Large intestine (tissue), 3 donors: Measurements from ENCODE around the gene ZNF280B. TPM values are rescaled to one million over a fixed set of nuclear protein-coding genes. Genes with fewer than 3 reads are reported as not detected.
"Not testable (repeated sequence)": the region's sequence is repeated elsewhere in the genome, so short reads cannot be mapped to it uniquely, and the experiment has no call there.

Experiments
- DNase-seq, 2 donors: peaks; one replicate each; pipeline versions ENCODE4 v3.0.0 to v3.0.0-alpha.2; 2013
- H3K27ac ChIP-seq: one replicate; pipeline ENCODE4 v1.5.1; 2013; ENCODE audit warnings: low read length
- H3K27me3 ChIP-seq: 2 replicates; pipeline ENCODE4 v1.6.1; 2013; ENCODE audit warnings: low read length; ENCODE audit not compliant: control insufficient read depth, insufficient read depth
- H3K36me3 ChIP-seq: 2 replicates; pipeline ENCODE4 v1.6.1; 2013; ENCODE audit warnings: low read length; ENCODE audit not compliant: control insufficient read depth, insufficient read depth
- H3K4me1 ChIP-seq: one replicate; pipeline ENCODE4 v1.6.1; 2013; ENCODE audit warnings: low read length; ENCODE audit not compliant: control insufficient read depth, insufficient read depth
- H3K4me3 ChIP-seq: one replicate; pipeline ENCODE4 v1.5.1; 2013; ENCODE audit warnings: low read length
- H3K9me3 ChIP-seq: one replicate; pipeline ENCODE4 v1.6.1; 2013; ENCODE audit warnings: mild to moderate bottlenecking, low read depth, low read length, moderate library complexity; ENCODE audit not compliant: control insufficient read depth
- WGBS: methylation state at CpG from one replicate; pipeline ENCODE4 v1.1.5; 2013; ENCODE audit warnings: low lambda C conversion rate; ENCODE audit not compliant: insufficient coverage; 5-methylcytosine and 5-hydroxymethylcytosine counted together
- polyA plus RNA-seq: library from polyadenylated mRNA; unstranded; fragments of 120-200 nt; gene quantifications from one replicate; pipeline ENCODE4 v1.2.1, GENCODE V29; 2013

ZNF280B gene
- polyA plus RNA-seq, 1 donor, result 2.3 TPM

DNA sequence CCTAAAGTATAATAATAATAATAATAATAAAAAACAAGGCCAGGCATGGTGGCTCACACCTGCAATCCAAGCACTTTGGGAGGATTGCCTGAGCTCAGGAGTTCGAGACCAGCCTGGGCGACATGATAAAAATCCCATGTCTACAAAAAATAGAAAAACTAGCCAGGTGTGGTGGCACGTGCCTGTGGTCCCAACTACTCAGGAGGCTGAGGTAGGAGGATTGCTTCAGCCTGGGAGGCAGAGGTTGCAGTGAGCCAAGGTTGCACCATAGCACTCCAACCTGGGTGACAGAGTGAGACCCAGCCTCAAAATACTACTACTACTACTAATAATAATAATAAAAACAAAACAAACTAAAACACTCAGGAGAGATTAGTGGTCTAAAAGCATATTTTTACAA, 27.1 kb upstream of the ZNF280B start:
- no peaks in the 10 kb centered on the region for H3K36me3 ChIP-seq
- H3K9me3 ChIP-seq, result no peaks in the 10 kb centered on the region
- no peaks in the 10 kb centered on the region for H3K4me1 ChIP-seq
- WGBS, result no CpG with 5 or more reads among the region's 3 CpGs
- peaks cover 5% of the 10 kb centered on the region for H3K27me3 ChIP-seq
- no peak for DNase-seq
- H3K27ac ChIP-seq, result no peak overlapping the region
- no peak overlapping the region for H3K4me3 ChIP-seq

DNA sequence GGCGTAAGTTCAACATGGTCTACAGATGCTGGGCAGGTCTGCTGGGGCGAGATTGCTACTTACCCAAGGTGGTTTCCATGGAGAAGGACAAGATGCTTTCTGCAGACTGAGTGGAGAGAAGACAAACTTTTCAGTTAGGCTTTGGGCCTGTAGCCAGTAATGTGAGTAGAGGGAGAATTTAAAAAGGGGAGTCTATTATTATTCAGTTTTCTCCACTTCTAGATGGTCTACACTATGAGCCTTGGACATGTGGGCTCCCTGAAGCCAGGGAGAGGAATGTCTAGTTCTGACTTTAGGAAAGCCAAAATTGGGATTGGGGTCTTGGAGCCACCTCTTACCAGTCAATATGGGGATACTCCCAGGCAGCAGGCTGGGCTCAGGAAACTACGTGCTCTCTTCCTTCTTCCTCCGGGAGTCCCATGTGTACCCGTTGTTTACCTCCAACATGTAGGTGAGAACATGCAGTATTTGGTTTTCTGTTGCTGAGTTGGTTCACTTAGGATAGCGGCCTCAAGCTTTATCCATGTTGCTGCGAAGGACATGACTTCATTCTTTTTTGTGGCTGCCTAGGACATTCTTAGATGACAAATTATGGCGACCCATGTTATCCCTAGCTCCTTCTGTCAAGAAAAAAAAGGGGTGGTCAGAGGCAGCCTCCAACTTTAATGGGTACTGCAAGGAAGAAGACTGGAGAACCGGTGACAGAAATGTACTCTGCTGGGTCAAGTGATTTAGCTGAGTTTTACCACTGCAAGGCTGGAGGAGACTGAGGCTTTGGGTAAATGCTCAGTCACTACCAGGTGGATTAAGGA, 26.3 kb upstream of the ZNF280B start:
- Histone ChIP-seq H3K27me3 (peaks cover 5% of the 10 kb centered on the region), H3K36me3 (no peaks in the 10 kb centered on the region), H3K27ac (no peak overlapping the region), H3K4me3 (no peak overlapping the region), H3K4me1 (no peaks in the 10 kb centered on the region), H3K9me3 (no peaks in the 10 kb centered on the region)
- 83% methylated on average over 1 of the region's 9 CpGs for WGBS
- no peak for DNase-seq

DNA sequence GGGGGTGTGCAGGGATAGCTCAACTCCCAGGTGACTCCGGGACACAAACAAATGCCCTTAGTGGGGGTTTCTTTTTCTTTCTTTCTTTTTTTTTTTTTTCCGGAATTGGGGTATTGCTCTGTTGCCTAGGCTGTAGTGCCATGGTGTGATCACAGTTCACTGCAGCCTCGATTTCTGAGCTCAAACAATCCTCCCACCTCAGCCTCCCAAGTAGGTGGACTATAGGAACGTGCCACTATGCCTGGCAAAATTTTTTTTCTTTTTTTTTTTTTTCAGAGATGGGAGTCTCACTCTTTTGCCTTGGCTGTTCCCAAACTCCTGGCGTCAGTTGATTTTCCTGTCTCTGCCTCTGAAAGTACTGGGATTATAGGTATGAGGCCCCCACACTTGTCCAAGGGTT, 25.3 kb upstream of the ZNF280B start:
- no peak overlapping the region for H3K4me3 ChIP-seq
- H3K36me3 ChIP-seq, result no peaks in the 10 kb centered on the region
- H3K9me3 ChIP-seq, result no peaks in the 10 kb centered on the region
- WGBS, result 53% methylated on average over 3 of the region's 5 CpGs
- no peak for DNase-seq
- H3K27ac ChIP-seq, result no peak overlapping the region
- no peaks in the 10 kb centered on the region for H3K4me1 ChIP-seq
- H3K27me3 ChIP-seq, result peaks cover 5% of the 10 kb centered on the region

DNA sequence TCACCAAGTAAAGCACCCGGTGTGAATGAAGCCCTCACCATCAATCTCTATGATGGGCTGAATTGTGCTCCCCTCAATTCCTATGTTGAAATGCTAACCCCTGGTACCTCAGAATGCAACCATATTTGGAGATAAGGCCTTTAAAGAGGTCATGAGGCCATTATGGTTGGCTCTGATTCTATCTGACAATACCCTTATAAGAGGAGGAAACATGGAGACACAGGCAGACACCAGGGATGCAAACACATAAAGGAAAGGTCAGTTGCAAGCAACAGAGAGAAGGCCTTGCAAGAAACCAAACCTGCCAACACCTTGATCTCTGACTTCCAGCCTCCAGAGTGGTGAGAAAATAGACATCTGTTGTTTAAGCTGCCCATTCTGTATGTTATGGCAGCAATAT, 24.9 kb upstream of the ZNF280B start:
- no peak overlapping the region for H3K4me3 ChIP-seq
- WGBS, result no CpG with 5 or more reads among the region's 1 CpG
- H3K4me1 ChIP-seq, result no peaks in the 10 kb centered on the region
- DNase-seq, result no peak
- no peaks in the 10 kb centered on the region for H3K9me3 ChIP-seq
- no peak overlapping the region for H3K27ac ChIP-seq
- no peaks in the 10 kb centered on the region for H3K36me3 ChIP-seq
- peaks cover 4% of the 10 kb centered on the region for H3K27me3 ChIP-seq

DNA sequence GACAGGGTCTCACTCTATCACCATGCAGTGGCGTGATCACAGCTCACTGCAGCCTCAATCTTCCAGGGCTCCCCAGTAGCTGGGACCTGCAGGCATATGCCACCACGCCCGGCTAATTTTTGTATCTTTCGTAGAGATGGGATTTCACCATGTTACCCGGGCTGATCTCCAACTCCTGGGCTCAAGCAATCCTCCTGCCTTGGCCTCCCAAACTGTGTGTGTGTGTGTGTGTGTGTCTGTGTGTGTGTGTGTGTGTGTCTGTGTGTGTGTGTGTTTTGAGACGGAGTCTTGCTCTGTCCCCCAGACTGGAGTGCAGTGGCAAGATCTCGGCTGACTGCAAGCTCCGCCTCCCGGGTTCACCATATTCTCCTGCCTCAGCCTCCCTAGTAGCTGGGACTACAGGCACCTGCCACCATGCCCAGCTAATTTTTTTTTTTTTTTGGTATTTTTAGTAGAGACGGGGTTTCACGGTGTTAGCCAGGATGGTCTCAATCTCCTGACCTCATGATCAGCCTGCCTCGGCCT, 24.1 kb upstream of the ZNF280B start:
- H3K9me3 ChIP-seq, H3K4me1 ChIP-seq, H3K27me3 ChIP-seq, H3K27ac ChIP-seq, H3K4me3 ChIP-seq, DNase-seq, H3K36me3 ChIP-seq: not testable (repeated sequence)
- no CpG with 5 or more reads among the region's 12 CpGs for WGBS

DNA sequence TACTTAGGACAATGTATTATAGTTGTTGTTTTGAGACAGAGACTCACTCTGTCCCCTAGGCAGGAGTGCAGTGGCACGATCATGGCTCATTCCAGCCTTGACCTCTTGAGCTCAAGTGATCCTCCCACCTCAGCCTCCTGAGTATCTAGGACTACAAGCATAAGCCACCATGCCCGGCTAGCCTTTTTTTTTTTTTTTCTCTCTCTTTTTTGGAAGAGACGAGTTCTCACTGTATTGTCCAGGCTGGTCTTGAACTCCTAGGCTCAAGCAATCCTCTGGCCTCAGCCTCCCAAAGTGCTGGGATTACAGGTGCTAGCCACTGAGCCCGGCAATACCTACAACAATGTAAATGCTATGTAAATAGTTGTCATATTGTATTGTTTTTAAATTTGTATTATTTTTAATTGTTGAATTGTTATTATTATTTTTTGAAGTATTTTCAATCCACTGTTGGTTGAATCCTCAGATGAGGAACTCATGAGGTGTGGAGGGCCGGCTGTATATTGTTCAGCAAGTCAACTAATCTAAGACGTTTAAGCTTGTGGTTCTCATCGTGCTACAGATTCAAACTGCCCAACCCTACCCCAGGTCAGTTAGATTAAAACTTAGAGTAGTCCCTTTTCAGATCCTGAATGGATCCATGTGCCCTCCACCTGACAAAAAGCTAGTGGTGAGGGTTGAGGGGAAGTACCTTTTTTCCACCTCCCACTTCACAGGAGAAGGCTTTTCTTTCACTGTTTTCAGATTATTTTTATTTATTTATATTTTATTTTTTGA, 23.4 kb upstream of the ZNF280B start:
- DNase-seq, result no peak
- H3K4me3 ChIP-seq, result no peak overlapping the region
- H3K36me3 ChIP-seq, result no peaks in the 10 kb centered on the region
- peaks cover under 1% of the 10 kb centered on the region for H3K27me3 ChIP-seq
- WGBS, result no CpG with 5 or more reads among the region's 7 CpGs
- no peaks in the 10 kb centered on the region for H3K4me1 ChIP-seq
- H3K9me3 ChIP-seq, result no peaks in the 10 kb centered on the region
- H3K27ac ChIP-seq, result no peak overlapping the region

DNA sequence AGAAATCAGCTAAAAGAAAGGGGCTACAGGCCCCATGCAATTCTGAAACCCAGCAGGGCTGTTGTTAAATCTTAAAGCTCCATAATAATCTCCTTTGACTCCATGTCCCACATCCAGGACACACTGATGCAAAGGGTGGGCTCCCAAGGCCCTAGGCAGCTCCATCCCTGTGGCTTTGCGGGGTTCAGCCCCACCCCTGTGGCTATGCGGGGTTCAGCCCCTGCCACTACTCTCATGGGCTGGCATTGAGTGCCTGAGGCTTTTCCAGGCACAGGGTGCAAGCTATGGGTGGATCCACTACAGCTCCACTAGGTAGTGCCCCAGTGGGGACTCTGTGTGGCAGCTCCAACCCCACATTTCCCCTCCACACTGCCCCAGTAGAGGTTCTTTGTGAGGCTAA, 20.2 kb upstream of the ZNF280B start:
- no peak for DNase-seq
- Histone ChIP-seq H3K4me1 (no peaks in the 10 kb centered on the region), H3K27ac (no peak overlapping the region), H3K4me3 (no peak overlapping the region), H3K9me3 (no peaks in the 10 kb centered on the region), H3K27me3 (no peaks in the 10 kb centered on the region), H3K36me3 (no peaks in the 10 kb centered on the region)
- no CpG with 5 or more reads among the region's 2 CpGs for WGBS

DNA sequence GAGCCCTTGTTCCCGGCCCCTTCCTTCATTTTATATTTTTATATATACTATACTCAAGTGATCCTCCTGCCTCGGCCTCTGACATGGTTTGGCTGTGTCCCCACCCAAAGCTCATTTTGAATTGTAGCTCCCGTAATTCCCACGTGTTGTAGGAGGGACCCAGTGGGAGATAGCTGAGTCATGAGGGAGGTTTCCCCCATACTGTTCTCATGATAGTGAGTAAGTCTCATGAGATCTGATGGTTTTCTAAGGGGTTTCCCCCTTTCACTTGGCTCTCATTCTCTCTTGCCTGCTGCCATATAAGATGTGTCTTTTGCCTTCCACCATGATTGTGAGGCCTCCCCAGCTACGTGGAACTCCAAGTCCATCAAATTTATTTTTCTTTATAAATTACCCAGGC, 18.8 kb upstream of the ZNF280B start:
- Histone ChIP-seq H3K9me3 (no peaks in the 10 kb centered on the region), H3K4me3 (no peak overlapping the region), H3K27ac (no peak overlapping the region), H3K27me3 (no peaks in the 10 kb centered on the region), H3K36me3 (no peaks in the 10 kb centered on the region), H3K4me1 (no peaks in the 10 kb centered on the region)
- no peak for DNase-seq
- 0% methylated on average over 1 of the region's 5 CpGs for WGBS

DNA sequence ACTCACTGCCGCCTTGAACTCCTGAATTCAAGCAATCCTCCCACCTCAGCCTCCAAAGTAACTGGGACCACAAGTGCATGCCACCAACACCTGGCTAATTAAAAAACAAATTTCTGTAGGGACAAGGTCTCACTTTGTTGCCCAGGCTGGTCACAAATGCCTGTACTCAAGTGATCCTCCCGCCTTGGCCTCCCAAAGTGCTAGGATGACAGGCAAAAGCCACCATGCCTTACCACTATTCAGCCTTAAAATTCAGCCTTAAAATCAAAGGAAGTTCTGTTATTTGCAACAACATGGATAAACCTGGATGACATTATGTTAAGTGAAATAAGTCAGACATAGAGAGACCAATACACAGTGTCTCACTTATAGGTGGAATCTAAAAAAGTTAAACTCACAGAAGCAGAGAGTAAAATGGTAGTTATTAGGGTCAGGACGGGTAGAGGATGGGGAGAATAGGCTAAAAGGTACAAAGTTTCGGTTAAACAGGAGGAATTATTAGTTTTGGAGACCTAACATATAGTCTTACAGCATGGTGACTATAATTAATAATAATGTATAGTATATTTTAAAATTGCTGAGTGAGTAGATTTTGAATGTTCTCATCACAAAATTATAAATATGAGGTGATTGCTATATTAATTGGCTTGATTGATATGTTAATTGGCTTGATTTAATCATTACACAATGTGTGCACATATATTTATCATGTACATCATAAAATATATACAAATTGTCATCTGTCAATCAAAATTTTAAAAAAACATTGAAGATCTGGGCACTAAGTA, 17.8 kb upstream of the ZNF280B start:
- Histone ChIP-seq H3K9me3 (no peaks in the 10 kb centered on the region), H3K4me1 (no peaks in the 10 kb centered on the region), H3K36me3 (no peaks in the 10 kb centered on the region), H3K4me3 (no peak overlapping the region), H3K27ac (no peak overlapping the region), H3K27me3 (no peaks in the 10 kb centered on the region)
- 60% methylated on average over 1 of the region's 4 CpGs for WGBS
- DNase-seq, result no peak

DNA sequence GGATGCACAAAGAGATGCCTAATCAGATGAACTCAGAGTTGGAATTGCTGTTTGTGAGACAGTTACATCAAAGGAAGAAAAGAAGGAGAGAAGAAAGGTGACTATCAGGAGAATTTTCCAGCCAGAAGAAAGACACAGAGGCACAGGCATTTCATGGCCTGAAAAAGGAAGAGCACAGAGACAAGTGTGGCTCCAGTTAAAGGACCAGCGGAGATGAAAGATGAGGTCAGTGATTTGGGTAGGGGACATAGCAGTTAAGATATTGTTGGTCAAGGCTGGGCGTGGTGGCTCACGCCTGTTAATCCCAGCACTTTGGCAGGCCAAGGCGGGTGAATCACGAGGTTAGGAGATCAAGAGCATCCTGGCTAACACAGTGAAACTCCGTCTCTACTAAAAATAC, 15.0 kb upstream of the ZNF280B start:
- no peak for DNase-seq
- H3K9me3 ChIP-seq, result no peaks in the 10 kb centered on the region
- H3K4me3 ChIP-seq, result no peak overlapping the region
- no peaks in the 10 kb centered on the region for H3K4me1 ChIP-seq
- H3K36me3 ChIP-seq, result no peaks in the 10 kb centered on the region
- no peak overlapping the region for H3K27ac ChIP-seq
- H3K27me3 ChIP-seq, result no peaks in the 10 kb centered on the region
- WGBS, result 80% methylated on average over 1 of the region's 6 CpGs
